HG02610 (cell line): ENCODE measurements around the gene BRD3.
"Not testable (repeated sequence)": the region's sequence is repeated elsewhere in the genome, so short reads cannot be mapped to it uniquely, and the experiment has no call there.

Source experiments
- ATAC-seq: cut with Tn5 transposase; IDR thresholded peaks from one replicate; pipeline ENCODE4 v1.9.1; 2021; ENCODE audit warnings: mild to moderate bottlenecking, moderate library complexity; ENCODE audit not compliant: unreplicated experiment

BRD3 gene

DNA sequence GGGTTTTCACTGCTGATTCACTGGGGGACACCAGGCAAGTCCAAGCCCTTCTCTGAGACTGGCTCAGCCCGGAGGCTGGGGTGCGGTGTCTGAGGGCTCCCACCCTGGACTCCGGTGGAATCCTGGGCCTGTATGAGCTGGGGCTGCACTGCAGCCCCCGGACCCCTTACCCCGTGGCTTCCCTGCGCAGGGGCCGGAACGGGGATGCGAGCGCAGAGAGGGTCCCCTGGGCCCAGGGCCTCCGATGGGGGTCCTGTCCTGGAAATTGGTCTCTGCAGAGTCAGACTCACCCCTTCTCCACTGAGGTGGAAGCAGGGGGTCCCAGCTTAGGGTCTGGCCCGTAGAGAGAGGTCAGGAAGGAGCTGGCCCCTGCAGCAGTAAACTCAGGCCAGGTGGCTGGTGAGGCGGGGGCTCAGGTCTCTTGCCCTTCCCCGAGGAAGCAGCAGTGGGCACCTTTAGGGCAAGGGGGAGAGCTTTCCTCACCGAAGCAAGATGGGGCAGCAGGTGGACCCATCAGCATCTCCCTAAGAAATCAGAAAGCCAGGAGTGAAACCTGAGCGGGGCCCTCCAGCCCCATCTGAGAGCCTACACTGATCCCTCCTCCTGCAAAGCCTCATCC lies 74.1 kb downstream of the BRD3 start:
- no peak for ATAC-seq

DNA sequence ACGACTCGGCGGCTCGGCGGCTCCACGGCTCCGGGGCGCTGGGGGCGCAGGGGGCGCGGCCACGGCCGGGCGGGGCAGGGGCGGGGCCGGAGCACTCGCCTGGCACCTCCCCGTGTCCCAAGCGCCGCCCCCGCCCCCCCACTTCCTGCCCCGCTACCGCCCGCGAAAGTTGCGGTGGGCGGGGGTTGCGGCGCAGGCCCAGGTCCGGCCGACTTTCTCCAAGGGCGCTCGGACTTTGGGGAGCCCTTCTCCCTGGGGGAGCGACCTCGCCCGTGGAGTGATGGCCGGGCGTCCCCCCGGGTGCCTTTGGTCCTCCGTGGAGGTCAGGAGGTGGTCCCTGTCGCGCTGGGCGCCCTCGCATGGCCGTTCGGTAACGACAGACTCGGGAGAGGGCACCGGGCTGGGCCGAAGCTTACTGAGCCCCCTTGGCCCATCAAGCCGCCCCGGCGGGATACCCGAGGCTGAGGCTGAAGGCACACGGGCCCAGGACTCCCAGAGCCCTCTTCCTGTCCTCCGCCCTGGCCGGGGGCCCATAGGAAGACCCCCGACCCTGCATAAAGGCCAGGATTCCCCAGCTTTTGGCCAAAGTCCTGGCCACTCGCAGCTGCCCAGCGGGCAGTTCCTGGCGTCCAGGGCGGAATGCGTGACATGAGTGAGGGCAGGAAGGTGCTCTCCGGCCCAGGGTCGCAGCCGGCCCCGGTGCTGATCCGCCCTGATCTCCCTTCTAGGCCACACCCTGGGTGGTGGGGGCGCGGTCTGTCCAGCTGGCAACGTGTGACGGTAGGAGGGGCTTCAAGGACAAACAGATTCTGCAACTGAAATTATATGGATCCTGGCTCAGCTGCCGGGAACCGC lies 74.8 kb downstream of the BRD3 start:
- ATAC-seq = peak; percentile 43

DNA sequence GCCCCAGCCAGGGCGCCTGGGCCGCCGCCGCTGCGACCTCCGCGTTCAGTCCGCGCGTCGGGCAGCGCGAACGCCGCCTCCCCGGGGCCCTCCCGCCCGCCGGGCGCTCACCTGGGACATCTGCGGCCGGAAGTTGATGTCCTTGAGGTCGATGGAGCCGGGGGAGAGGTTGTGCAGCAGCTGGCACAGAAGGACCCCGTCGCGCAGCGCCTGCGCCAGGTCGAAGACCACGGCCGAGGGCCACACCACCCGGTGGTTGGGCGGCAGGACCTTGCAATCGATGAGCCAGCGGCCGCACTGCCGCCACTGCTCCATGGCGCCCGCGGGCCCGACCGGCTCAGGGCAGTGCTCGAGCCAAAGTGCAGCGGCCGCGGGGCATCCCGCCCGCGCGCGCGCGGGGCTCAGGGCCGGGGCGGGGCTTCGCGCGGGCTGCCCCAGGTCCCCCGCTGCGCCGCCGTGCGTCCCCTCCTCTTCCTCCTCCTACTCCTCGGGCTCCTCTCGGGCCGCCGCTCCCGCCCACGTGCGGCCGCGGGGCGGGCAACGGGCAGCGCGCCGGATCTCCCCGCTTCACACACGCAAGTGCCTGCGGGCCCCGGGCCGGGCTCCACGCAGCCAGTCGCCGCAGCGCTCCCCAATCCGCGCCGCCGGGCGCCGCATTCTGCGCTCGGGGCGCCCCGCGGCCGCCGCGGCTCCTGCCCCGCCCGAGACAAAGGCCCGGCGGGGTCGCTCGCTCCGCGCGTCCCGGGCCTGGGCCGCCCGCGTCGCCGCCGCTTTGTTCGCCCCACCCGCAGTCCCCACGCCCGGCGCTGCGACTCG lies 75.7 kb downstream of the BRD3 start, which contains the start of gene VAV2:
Gene VAV2 (minus strand): TSS at position 361 of the 816 bp plus-strand sequence. CDS start 46 bp downstream, at position 315.
- peak; percentile 54 for ATAC-seq

DNA sequence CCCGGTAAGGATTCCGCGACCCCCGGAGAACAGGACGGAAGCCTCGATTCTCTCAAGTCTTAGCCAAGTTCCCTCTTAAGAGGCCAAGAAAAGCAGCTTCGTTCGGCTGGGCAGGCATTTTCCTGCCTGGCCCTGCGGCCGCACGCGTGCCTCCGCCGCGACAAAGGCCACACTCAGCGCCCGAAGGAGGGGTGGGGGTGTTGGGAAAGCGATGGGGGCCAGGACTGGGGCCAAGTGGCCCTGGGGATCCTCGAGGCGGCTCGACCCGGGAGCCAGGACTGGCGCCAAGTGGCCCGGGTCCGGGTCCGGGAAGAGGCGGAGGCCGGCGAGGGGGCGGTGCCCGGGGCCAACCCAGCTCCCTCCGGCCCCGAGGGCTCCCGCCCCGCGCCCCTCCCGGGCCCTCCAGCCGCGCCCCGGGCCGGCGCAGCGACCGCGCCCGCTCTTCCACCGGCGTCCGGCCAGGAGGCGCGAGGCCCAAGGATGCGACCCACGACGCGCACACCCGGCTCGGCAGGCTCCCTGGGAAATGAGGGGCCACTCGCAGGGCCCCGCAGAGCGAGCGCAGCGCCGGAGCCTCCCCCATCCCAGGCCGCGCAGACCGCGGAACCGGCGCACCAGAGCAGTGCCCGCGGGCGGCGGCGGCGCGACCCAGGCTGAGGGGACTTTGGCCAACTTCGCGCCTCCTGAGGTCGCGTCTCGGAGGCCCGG lies 76.5 kb downstream of the BRD3 start:
- ATAC-seq = no peak

DNA sequence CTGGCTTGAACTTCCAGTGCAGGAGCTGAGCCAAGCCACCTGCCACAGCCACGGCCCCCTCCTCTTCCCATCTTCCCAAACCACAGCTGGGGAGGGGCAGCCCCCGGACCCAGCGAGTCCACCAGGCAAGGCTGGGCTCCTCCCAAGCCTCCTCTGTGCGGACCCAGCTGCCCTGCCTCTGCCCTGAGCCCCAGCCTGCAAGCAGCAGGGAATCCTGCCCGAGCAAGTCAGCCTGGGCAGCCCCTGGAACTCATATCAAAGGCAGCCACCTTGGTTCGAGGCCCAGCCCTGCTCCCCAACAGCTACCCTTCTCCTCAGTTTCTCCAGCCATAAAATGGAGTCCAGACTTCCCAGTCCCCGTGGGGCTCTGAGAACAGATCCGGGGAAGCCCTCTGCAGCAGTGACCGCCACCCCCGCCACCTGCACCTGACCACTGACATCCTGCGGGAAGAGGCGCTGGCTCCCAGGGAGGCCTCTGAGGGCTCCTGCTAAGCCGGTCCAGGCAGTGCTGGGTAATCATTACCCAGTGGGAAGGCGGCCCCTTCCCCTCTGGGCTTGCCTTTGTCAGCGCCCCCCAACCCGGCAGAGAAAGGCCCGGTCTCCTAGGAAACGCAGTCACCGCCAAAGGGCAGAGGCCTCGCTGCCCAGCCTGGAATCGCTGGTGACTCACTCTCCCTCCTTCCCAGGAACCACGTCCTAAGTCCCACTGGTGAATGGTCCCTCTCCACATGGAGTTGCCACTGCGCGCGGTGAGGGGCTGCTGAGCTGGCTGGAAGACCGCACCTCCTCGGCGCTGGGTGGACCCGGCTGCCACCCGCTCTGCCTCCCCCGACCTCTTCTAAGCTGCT lies 77.2 kb downstream of the BRD3 start:
- no peak for ATAC-seq

DNA sequence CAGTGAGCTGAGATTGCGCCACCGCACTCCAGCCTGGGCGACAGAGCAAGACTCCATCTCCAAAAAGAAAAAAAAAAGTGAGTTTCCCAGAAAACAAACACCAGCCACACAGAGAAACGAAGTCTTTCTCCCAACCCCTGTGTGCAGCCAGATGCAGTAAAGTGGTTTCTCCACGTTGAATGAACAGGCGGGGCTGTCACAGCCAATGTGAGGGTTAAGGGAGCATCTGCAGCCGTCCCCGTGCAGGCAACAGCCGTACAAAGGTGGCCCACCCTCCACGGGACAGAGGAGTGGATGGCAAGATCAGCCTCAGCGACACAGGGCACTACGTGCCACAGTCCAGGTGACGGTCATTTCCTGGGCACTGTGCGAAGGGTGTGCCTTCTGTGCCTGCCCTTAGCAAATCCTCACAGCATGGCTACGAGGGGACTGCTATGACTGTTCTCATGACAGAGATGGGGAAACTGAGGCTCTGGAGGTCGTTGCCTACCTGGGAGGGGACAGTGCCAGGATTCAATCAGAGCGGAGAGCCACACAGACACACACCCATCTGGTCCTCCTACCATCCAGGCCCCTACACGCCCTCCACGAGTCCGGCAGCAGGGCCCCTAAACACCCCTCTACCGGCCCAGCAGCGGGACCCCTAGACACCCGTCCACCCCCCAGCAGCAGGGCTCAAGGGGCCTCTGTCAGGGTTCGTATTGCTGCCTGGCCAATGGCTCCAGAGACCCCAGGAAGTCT lies 78.0 kb downstream of the BRD3 start:
- no peak for ATAC-seq

DNA sequence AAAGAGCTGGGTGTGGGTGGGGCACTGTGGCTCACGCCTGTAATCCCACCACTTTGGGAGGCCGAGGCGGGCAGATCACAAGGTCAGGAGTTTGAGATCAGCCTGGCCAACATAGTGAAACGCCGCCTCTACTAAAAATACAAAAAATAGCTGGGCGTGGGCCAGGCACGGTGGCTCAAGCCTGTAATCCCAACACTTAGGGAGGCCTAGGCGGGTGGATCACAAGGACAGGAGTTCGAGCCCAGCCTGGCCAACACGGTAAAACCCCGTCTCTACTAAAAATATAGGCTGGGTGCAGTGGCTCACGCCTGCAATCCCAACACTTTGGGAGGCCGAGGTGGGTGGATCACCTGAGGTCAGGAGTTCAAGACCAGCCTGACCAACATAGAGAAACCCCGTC lies 79.1 kb downstream of the BRD3 start:
- not testable (repeated sequence) for ATAC-seq

DNA sequence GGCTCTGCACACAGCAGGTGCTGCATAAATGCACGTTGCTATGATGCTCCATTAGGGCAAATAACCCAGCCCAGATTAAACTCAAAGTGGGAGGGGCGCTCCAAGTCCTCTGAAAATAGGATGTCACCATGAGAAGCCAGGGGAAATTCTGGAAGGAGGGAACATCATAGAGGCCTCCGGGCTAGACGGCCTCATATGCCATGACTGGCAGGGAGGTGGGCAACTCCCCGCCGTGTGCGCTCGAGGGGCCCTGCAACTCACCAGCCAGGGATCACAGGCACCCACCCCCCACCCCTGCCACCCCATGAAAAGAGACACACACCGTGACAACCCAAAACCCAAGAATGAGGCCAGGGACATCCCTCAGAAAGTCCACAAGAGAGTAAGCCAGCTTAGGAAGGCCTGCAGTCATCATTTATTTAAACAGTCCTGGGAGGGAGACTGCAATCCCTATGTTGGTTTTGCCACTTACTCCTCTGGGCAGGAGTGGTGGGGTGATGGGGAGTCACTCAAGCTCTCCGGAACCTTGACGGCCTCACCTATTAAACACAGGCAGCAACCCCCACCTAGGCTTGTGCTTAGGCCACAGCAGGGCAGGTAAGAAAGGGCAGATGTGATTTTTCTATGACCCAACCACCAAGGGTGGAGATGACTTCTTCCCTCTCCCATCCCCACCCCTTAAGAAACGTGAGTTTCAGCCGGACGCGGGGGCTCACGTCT lies 79.7 kb downstream of the BRD3 start:
- ATAC-seq = no peak

DNA sequence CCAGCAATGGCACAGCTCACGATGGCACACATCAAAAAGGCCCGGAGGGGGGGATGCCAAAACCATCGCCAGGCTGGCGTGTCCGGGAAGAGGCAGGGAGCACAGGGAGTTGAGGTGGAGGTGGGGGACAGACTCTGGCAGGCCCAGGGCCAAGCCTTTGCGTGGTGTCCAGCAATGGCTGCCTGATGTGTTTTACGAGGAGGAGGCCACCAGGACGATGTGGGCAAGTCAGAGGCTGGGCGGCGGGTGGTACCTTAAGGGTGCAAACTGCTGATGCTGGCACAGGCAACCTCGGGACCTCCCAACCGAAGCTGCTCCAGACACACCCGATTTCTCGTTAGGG lies 80.4 kb downstream of the BRD3 start:
- no peak for ATAC-seq

DNA sequence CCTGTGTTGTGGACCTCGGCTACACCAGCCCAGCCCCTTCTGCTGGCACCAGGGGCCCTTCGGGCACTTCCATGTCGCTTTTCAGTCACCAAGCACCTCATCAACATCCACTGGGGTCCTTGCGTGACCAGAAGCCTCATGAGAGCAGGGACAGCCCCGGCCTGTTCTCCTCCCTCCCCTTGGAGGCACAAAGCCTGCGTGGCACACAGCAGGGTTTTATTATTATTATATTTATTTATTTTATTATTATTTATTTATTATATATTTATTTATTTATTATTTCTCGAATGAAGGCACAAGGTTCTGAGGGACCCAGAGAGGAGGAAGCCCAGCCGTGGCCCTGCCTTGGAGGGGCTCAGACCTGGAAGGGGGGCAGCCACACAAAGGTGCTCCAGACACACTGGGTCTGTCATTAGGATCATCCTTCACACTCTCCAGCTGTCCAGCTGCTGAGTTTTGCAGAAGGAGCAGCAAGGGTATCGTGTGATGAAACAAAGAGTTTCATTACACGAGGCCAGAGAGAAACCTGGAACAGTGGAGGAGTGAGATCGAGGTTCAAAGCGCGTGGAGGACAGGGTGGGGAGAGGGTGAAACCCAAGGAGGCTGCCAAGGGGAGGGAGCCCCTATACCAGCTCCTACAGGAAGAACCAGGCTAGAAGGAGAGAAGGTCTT lies 80.9 kb downstream of the BRD3 start:
- no peak for ATAC-seq

DNA sequence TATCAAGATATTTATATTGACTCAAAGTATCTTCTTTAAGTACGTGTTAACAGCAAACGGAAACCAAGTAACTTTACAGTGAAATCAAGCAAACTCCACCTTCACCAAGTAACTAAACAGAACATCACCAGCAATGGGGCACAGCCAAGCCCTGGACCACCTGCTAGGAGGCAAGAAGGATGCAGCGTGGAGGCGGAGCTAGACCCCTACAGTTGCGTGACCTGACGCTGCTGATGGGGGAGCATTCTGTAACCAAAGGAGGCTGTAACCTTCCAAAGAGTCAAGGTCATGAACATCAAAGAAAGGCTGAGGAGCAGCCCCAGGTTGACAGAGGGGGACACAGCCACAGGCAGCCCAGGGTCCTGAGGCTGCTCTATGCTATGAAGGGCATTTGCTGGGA lies 81.8 kb downstream of the BRD3 start:
- no peak for ATAC-seq

DNA sequence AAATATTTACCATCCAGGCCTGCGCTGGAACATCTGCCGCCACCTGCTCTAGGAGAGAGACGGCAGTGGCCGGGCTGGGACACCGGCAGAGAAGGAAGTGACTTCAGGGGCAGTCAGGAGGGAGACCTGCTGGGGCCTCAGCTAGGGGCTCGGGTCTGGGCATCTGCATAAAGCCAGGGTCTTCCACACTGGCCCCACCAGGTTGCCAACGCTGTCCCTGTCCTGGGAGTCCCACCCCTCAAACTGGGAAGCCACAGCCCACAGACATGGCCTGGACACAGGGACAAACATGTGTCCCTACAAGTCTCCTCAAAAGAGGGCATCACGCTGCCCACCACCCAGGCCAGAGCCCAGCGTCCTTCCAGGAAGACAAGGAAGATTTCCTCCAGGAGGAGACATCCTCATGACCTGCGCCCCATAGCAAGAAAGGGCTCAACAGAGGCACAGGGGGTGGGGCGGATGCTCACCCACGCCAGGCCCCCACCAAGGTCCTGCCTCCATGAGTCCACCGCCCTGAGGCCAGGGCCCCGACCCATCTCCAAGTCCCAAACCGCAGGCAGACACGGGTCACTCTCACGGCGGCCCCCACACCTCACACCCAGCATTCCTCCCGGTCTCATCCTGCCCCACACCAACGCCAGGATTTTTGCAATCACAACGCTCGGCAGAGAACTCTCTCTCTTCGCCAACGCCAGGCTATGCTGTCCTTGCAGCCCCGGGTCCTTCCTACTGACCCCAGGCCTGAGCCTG lies 84.7 kb downstream of the BRD3 start:
- no peak for ATAC-seq

DNA sequence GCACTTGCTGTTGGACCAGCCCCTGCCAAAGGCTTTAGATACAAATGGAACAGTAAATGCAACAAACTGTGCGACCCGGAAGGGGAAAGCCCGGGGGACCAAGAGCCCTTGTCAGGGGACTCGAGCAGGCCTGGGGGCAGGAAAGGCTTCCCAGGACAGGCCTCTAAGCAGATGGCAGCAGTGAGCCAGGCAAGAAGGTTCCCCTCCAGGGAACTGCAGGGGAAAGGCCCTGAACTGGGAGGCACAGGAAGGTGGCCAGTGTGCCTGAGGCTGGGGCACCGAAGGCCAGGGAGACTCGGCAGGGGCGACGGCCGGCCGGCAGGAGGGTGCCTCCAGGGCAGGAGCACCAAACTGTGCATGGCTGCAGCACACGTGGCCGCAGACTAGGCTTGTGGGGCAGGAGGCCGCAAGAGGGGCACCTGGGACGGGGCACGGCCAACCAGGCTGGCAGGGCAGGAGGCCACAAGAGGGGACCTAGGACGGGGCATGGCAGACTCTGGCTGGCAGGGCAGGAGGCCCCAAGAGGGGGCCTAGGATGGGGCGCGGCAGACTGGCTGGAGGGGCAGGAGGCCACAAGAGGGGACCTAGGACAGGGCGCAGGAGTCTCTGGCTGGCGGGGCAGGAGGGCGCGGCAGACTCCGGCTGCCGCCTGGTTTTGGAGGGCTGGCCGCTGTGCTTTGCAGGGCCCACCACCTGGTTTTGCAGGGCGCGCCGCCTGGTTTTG lies 85.7 kb downstream of the BRD3 start:
- ATAC-seq = no peak

DNA sequence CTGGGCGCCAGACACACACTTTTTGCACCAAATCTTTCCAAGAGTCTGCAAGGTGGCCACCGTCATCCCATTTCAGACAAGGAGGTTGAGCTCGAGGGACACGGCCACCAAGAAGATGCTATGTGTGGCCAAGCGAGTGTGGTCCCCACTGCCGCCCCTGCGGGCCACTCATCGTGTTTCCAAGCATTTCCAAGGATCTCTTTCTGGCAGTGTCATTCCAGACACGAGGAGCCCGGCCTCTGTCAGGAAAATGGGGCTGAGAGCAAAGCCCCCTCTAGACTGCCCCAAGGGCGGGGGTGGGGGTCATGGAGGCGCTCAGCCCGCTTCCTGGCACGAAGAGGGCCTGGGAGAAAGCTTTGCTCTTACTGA lies 86.3 kb downstream of the BRD3 start:
- ATAC-seq = no peak

DNA sequence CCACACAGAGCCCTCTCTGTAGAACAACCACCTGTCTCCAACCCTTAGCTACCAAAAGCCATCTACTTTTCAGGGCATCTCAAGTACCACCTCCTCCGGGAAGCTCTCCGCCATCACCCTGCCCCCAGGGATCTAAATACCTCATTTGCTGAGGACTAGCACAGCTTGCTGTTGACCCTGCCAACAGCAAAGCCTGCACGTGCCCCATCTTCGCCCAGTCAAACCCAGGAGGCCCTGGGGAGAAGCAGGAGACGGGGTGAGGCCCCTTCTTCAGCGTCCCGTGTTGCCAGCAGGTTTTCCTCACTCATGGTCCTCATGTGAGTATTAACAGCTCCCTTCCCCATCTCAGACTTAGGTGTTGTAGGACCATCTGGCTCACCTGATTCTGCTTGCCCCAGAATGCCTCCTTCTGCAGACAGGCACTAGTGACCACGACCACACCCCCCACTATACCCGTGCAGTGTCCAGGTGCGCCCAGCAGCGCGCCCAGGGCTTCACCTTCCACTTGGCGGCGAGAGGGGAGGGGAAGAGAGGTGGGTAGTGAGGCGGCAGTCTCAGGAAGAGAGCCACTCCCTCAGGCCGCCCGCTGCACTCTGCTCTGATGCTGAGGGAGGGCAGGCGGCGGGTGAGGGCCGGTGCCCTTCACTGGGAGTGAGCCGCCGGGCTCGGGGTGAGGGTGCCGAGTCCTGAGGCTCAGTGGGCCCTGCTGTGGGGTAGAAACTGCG lies 86.8 kb downstream of the BRD3 start:
- no peak for ATAC-seq
